WTC11 (cell line): ENCODE measurements around the gene DUT. TPM values are rescaled to one million over a fixed set of nuclear protein-coding genes. Genes with fewer than 3 reads are reported as not detected.

Experiments used
- ATAC-seq: fragments of 200-7000 bp; cut with Tn5 transposase; 2 replicates; pipeline ENCODE4 v1.10.0; 2021; ENCODE audit warnings: mild to moderate bottlenecking, moderate library complexity
- CTCF ChIA-PET: fragments of 300-600 bp; sonication (Branson Sonifier 250); formaldehyde crosslinking; loops from one replicate; lab custom pipeline; 2021; ENCODE audit warnings: antibody characterized with exemption; lab: Charles Lee
- POLR2A ChIA-PET: fragments of 350-600 bp; sonication (Branson Sonifier 250); formaldehyde crosslinking; loops from one replicate; lab custom pipeline; 2021; ENCODE audit warnings: antibody characterized with exemption; lab: Charles Lee
- DNase-seq: peaks from one replicate; pipeline ENCODE4 v3.0.0; 2021; ENCODE audit warnings: low spot score
- H3K27ac Mint-ChIP-seq: 2 replicates; pipeline ENCODE4 v1.8.0; 2021; ENCODE audit warnings: mixed read lengths
- H3K27me3 Mint-ChIP-seq: 2 replicates; pipeline ENCODE4 v1.8.0; 2021; ENCODE audit warnings: low read depth, mild to moderate bottlenecking, moderate library complexity, mixed read lengths
- H3K36me3 Mint-ChIP-seq: 2 replicates; pipeline ENCODE4 v1.8.0; 2021; ENCODE audit warnings: mixed read lengths
- H3K4me1 Mint-ChIP-seq: 2 replicates; pipeline ENCODE4 v1.8.0; 2022; ENCODE audit warnings: mixed read lengths
- H3K4me3 Mint-ChIP-seq: 2 replicates; pipeline ENCODE4 v1.8.0; 2021; ENCODE audit warnings: mild to moderate bottlenecking, moderate library complexity, mixed read lengths
- H3K9me3 Mint-ChIP-seq: 2 replicates; pipeline ENCODE4 v1.8.0; 2021; ENCODE audit warnings: mixed read lengths
- ATF1 ChIP-seq: sonication (generic); formaldehyde crosslinking; IDR thresholded peaks from 2 replicates; pipeline ENCODE4 v1.8.1; 2023; ENCODE audit warnings: mild to moderate bottlenecking, moderate library complexity, missing genetic modification reagents
- CBFB ChIP-seq: sonication (generic); formaldehyde crosslinking; IDR thresholded peaks from 2 replicates; pipeline ENCODE4 v1.8.1; 2022; ENCODE audit warnings: mild to moderate bottlenecking, low read depth, missing genetic modification reagents
- HMGXB4 ChIP-seq: sonication (generic); formaldehyde crosslinking; IDR thresholded peaks from 2 replicates; pipeline ENCODE4 v1.8.1; 2023; ENCODE audit warnings: mild to moderate bottlenecking, moderate library complexity, missing genetic modification reagents
- NR1H2 ChIP-seq: sonication (generic); formaldehyde crosslinking; IDR thresholded peaks from 2 replicates; pipeline ENCODE4 v1.9.0; 2021; ENCODE audit warnings: mild to moderate bottlenecking, moderate library complexity, missing genetic modification reagents
- TCF7 ChIP-seq: sonication (generic); formaldehyde crosslinking; IDR thresholded peaks from 2 replicates; pipeline ENCODE4 v1.8.0; 2022; ENCODE audit warnings: mild to moderate bottlenecking, low read depth, missing genetic modification reagents, moderate library complexity
- TEAD4 ChIP-seq: sonication (generic); formaldehyde crosslinking; IDR thresholded peaks from 2 replicates; pipeline ENCODE4 v1.8.0; 2022; ENCODE audit warnings: mild to moderate bottlenecking, missing genetic modification reagents
- ZMAT4 ChIP-seq: fragments of 250-450 bp; sonication (Bioruptor Pico); IDR thresholded peaks from 2 replicates; pipeline ENCODE4 v1.9.0; 2021; ENCODE audit warnings: mild to moderate bottlenecking
- ZNF281 ChIP-seq: sonication (generic); formaldehyde crosslinking; IDR thresholded peaks from 2 replicates; pipeline ENCODE4 v1.8.0; 2023; ENCODE audit warnings: mild to moderate bottlenecking, missing genetic modification reagents
- ZNF317 ChIP-seq: sonication (generic); formaldehyde crosslinking; IDR thresholded peaks from 2 replicates; pipeline ENCODE4 v1.8.1; 2023; ENCODE audit warnings: low read depth, mild to moderate bottlenecking, moderate library complexity, missing genetic modification reagents, borderline replicate concordance
- ZNF671 ChIP-seq: fragments of 250-450 bp; sonication (Bioruptor Pico); IDR thresholded peaks from 2 replicates; pipeline ENCODE4 v1.8.0; 2021; ENCODE audit warnings: mild to moderate bottlenecking
- total RNA-seq: library from RNA; stranded (reverse); gene quantifications from 3 replicates; pipeline ENCODE4 v1.2.3, GENCODE V29; 2021
- TF ChIP-seq, protein P1 (sequence below): sonication (generic); formaldehyde crosslinking; IDR thresholded peaks from 2 replicates; pipeline ENCODE4 v1.8.0; 2022; ENCODE audit warnings: mild to moderate bottlenecking, missing genetic modification reagents
- TF ChIP-seq, protein P2 (sequence below): fragments of 250-450 bp; sonication (Bioruptor Pico); IDR thresholded peaks from 2 replicates; pipeline ENCODE4 v1.8.0; 2021; ENCODE audit warnings: mild to moderate bottlenecking
- TF ChIP-seq, protein P3 (sequence below): sonication (generic); formaldehyde crosslinking; IDR thresholded peaks from 2 replicates; pipeline ENCODE4 v1.8.1; 2023; ENCODE audit warnings: mild to moderate bottlenecking, missing genetic modification reagents, borderline replicate concordance

DUT gene
- total RNA-seq, 1 experiment from 2014 or later, result 204 TPM

DNA sequence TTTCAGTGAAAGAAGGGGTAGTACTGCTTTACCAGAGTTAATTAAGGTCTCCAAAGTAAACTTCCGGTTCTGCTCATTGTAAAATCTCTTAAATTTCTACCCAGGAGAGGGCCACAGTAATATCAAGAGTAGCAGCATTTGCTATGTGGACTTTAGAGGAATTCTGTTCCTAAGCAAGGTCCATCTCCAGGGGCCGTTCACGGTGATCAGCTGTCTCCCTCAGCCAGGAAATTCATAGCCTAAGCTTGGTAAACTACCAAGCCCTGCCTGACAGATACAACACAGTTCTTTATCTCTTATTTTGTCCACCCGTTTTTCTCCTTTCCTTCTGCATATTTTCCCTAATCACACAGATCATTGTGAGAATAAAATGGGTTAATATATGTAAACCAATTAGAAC lies 2.3 kb downstream of the DUT start:
- Mint-ChIP-seq H3K9me3 (no peaks in the 10 kb centered on the region), H3K4me3 (peak overlapping the region; percentile 97), H3K27ac (peak overlapping the region; percentile 50; the same call in 1 of the 2 replicates), H3K4me1 (peaks cover 46% of the 10 kb centered on the region), H3K27me3 (no peaks in the 10 kb centered on the region), H3K36me3 (peaks cover 33% of the 10 kb centered on the region)
- ChIA-PET CTCF (interaction anchor here (1.8 to 3.8 kb wide), 3 partner anchors 19 to 48 kb away, joined by 5 to 18 read pairs (median 15); no protein-coding TSS in a partner anchor), POLR2A (no interaction called here)
- ATAC-seq (no peak), DNase-seq (no peak)
- TF ChIP-seq, protein P1, sequence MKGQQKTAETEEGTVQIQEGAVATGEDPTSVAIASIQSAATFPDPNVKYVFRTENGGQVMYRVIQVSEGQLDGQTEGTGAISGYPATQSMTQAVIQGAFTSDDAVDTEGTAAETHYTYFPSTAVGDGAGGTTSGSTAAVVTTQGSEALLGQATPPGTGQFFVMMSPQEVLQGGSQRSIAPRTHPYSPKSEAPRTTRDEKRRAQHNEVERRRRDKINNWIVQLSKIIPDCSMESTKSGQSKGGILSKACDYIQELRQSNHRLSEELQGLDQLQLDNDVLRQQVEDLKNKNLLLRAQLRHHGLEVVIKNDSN (CRISPR knock-in tag), result no peak
- TF ChIP-seq TCF7 (CRISPR knock-in tag) (no peak), NR1H2 (CRISPR knock-in tag) (no peak), HMGXB4 (CRISPR knock-in tag) (no peak), ZNF317 (CRISPR knock-in tag) (peak; percentile 62; the same call in 1 of the 2 replicates), ZMAT4 (CRISPR knock-in tag) (no peak), ZNF671 (CRISPR knock-in tag) (no peak)
- TF ChIP-seq, protein P2, sequence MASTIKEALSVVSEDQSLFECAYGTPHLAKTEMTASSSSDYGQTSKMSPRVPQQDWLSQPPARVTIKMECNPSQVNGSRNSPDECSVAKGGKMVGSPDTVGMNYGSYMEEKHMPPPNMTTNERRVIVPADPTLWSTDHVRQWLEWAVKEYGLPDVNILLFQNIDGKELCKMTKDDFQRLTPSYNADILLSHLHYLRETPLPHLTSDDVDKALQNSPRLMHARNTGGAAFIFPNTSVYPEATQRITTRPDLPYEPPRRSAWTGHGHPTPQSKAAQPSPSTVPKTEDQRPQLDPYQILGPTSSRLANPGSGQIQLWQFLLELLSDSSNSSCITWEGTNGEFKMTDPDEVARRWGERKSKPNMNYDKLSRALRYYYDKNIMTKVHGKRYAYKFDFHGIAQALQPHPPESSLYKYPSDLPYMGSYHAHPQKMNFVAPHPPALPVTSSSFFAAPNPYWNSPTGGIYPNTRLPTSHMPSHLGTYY (CRISPR knock-in tag), result no peak
- TF ChIP-seq, protein P3, sequence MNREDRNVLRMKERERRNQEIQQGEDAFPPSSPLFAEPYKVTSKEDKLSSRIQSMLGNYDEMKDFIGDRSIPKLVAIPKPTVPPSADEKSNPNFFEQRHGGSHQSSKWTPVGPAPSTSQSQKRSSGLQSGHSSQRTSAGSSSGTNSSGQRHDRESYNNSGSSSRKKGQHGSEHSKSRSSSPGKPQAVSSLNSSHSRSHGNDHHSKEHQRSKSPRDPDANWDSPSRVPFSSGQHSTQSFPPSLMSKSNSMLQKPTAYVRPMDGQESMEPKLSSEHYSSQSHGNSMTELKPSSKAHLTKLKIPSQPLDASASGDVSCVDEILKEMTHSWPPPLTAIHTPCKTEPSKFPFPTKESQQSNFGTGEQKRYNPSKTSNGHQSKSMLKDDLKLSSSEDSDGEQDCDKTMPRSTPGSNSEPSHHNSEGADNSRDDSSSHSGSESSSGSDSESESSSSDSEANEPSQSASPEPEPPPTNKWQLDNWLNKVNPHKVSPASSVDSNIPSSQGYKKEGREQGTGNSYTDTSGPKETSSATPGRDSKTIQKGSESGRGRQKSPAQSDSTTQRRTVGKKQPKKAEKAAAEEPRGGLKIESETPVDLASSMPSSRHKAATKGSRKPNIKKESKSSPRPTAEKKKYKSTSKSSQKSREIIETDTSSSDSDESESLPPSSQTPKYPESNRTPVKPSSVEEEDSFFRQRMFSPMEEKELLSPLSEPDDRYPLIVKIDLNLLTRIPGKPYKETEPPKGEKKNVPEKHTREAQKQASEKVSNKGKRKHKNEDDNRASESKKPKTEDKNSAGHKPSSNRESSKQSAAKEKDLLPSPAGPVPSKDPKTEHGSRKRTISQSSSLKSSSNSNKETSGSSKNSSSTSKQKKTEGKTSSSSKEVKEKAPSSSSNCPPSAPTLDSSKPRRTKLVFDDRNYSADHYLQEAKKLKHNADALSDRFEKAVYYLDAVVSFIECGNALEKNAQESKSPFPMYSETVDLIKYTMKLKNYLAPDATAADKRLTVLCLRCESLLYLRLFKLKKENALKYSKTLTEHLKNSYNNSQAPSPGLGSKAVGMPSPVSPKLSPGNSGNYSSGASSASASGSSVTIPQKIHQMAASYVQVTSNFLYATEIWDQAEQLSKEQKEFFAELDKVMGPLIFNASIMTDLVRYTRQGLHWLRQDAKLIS (CRISPR knock-in tag), result no peak

DNA sequence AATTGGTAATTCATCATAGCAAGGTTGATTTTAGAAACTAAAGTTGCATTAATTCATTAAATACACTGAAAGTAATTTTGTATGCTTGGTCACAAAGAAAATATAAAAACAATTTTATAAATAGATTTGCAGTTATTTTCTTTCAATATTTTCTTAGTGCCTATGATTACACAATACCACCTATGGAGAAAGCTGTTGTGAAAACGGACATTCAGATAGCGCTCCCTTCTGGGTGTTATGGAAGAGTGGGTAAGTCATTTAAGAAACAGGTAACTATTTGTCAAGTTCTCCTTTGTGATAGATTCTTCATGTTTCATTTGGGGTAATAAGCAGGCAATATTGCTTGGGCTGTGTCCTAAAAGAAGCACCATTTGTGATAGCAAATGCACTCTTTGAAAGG lies 3.0 kb downstream of the DUT start:
- ChIA-PET POLR2A (no interaction called here), CTCF (interaction anchor here (1.4 to 3.8 kb wide), 4 partner anchors 14 to 186 kb away, joined by 3 to 38 read pairs (median 16); no protein-coding TSS in a partner anchor)
- ATAC-seq, result no peak
- Mint-ChIP-seq H3K27ac (no peak overlapping the region), H3K4me3 (peak overlapping the region; percentile 97), H3K4me1 (peaks cover 45% of the 10 kb centered on the region), H3K9me3 (no peaks in the 10 kb centered on the region), H3K27me3 (no peaks in the 10 kb centered on the region)
- DNase-seq, result no peak
- TF ChIP-seq ZNF281 (CRISPR knock-in tag) (no peak), TEAD4 (CRISPR knock-in tag) (no peak), CBFB (CRISPR knock-in tag) (no peak), ATF1 (CRISPR knock-in tag) (no peak)
- TF ChIP-seq, all 79 proteins: peak for 0
- peaks cover 37% of the 10 kb centered on the region for H3K36me3 Mint-ChIP-seq
